HepG2 (cell line): ENCODE data around the gene PISD. TPM values are rescaled to one million over a fixed set of nuclear protein-coding genes. Genes with fewer than 3 reads are reported as not detected.

Experiments used
- ATM ChIP-seq: fragments of 450-650 bp; IDR thresholded peaks from 2 replicates; pipeline ENCODE4 v1.7.1; 2017; ENCODE audit warnings: mild to moderate bottlenecking, borderline replicate concordance
- CCDC6 ChIP-seq: sonication (generic); formaldehyde crosslinking; IDR thresholded peaks from 2 replicates; pipeline ENCODE4 v1.8.1; 2022; ENCODE audit warnings: mild to moderate bottlenecking, missing genetic modification reagents, moderate library complexity
- EED ChIP-seq: sonication (generic); formaldehyde crosslinking; IDR thresholded peaks from 2 replicates; pipeline ENCODE4 v1.5.0; 2020; ENCODE audit warnings: mild to moderate bottlenecking, missing genetic modification reagents
- JDP2 ChIP-seq: sonication (generic); formaldehyde crosslinking; IDR thresholded peaks from 2 replicates; pipeline ENCODE4 v1.8.1; 2022; ENCODE audit warnings: missing genetic modification reagents, borderline replicate concordance
- MED13 ChIP-seq: sonication (generic); formaldehyde crosslinking; IDR thresholded peaks from 2 replicates; pipeline ENCODE4 v1.5.0; 2020; ENCODE audit warnings: missing genetic modification reagents
- NCOA2 ChIP-seq: sonication (generic); formaldehyde crosslinking; IDR thresholded peaks from 2 replicates; pipeline ENCODE4 v1.8.0; 2022; ENCODE audit warnings: inconsistent platforms
- NKX3-1 ChIP-seq: sonication (generic); formaldehyde crosslinking; IDR thresholded peaks from 2 replicates; pipeline ENCODE4 v1.5.0; 2020; ENCODE audit warnings: missing genetic modification reagents
- NR1H2 ChIP-seq: sonication (generic); formaldehyde crosslinking; IDR thresholded peaks from 2 replicates; pipeline ENCODE4 v1.8.1; 2022; ENCODE audit warnings: low read depth, missing genetic modification reagents, borderline replicate concordance
- RBM22 ChIP-seq: fragments of 200-400 bp; formaldehyde crosslinking; optimal IDR thresholded peaks from 2 replicates; pipeline ENCODE3; 2017; ENCODE audit warnings: mild to moderate bottlenecking, low read length, moderate library complexity
- RFX3 ChIP-seq: IDR thresholded peaks from 2 replicates; pipeline ENCODE4 v1.6.1; 2016; ENCODE audit warnings: missing biosample characterization, missing genetic modification reagents
- RNF2 ChIP-seq: fragments of 450-650 bp; conservative IDR thresholded peaks from 2 replicates; pipeline ENCODE4 v1.6.1; 2016; ENCODE audit warnings: low read depth
- SRY ChIP-seq: sonication (generic); formaldehyde crosslinking; IDR thresholded peaks from 2 replicates; pipeline ENCODE4 v1.8.0; 2022; ENCODE audit warnings: mild to moderate bottlenecking, missing genetic modification reagents
- U2AF2 ChIP-seq: fragments of 200-400 bp; formaldehyde crosslinking; IDR thresholded peaks from 2 replicates; pipeline ENCODE4 v1.6.1; 2017; ENCODE audit warnings: low read depth, mild to moderate bottlenecking, low read length
- ZNF136 ChIP-seq: sonication (generic); formaldehyde crosslinking; IDR thresholded peaks from 2 replicates; pipeline ENCODE4 v1.8.1; 2022; ENCODE audit warnings: low read depth, mild to moderate bottlenecking, moderate library complexity, missing genetic modification reagents
- ZNF205 ChIP-seq: IDR thresholded peaks from 2 replicates; pipeline ENCODE4 v1.6.1; 2018; ENCODE audit warnings: missing biosample characterization, missing genetic modification reagents
- ZNF441 ChIP-seq: sonication (generic); formaldehyde crosslinking; IDR thresholded peaks from 2 replicates; pipeline ENCODE4 v1.7.0; 2021; ENCODE audit warnings: missing genetic modification reagents, borderline replicate concordance
- ZNF547 ChIP-seq: sonication (generic); formaldehyde crosslinking; IDR thresholded peaks from 2 replicates; pipeline ENCODE4 v1.5.1; 2020; ENCODE audit warnings: mild to moderate bottlenecking, missing genetic modification reagents
- ZNF552 ChIP-seq: sonication (generic); formaldehyde crosslinking; IDR thresholded peaks from 2 replicates; pipeline ENCODE4 v1.9.0; 2022; ENCODE audit warnings: missing genetic modification reagents, mild to moderate bottlenecking, borderline replicate concordance
- ZNF674 ChIP-seq: sonication (generic); formaldehyde crosslinking; IDR thresholded peaks from 2 replicates; pipeline ENCODE4 v1.5.0; 2020; ENCODE audit warnings: low read depth, mild to moderate bottlenecking, missing genetic modification reagents
- ZNF777 ChIP-seq: sonication (generic); formaldehyde crosslinking; IDR thresholded peaks from 2 replicates; pipeline ENCODE4 v1.4.0; 2020; ENCODE audit warnings: missing genetic modification reagents
- ZSCAN29 ChIP-seq: sonication (generic); formaldehyde crosslinking; conservative IDR thresholded peaks from 2 replicates; pipeline ENCODE4 v1.4.0; 2020; ENCODE audit warnings: mild to moderate bottlenecking, missing genetic modification reagents
- polyA plus RNA-seq, 8 experiments: library from polyadenylated mRNA; depleted of rRNA in 3 of 8; stranded (reverse) in 7 of 8; unstranded in 1 of 8; fragments of >200 nt; fragmentation: Illumina TruSeq in 4 of 8; extraction: Trizol in 4 of 8; gene quantifications; 2 replicates each; pipeline versions ENCODE4 v1.2.1 to v1.2.3, GENCODE V29; 2011 to 2016; ENCODE audit warnings: low read depth in 4 of 8, missing spikeins in 1 of 8, mixed read lengths in 1 of 8; ENCODE audit not compliant: insufficient read depth in 1 of 8
- total RNA-seq, 5 experiments: library from RNA; depleted of rRNA; stranded (reverse); fragments of >200 nt; fragmentation: Illumina TruSeq; extraction: Trizol; gene quantifications; 2 replicates each; pipeline ENCODE4 v1.2.3, GENCODE V29; 2016; ENCODE audit warnings: low read depth in 1 of 5
- TF ChIP-seq, protein P1 (sequence below): sonication (generic); formaldehyde crosslinking; IDR thresholded peaks from 2 replicates; pipeline ENCODE4 v1.4.0; 2020; ENCODE audit warnings: mild to moderate bottlenecking, missing genetic modification reagents
- TF ChIP-seq, protein P2 (sequence below): IDR thresholded peaks from 2 replicates; pipeline ENCODE4 v1.6.1; 2018; ENCODE audit warnings: missing genetic modification reagents, mild to moderate bottlenecking, missing compliant biosample characterization
- TF ChIP-seq, protein P3 (sequence below): sonication (generic); formaldehyde crosslinking; IDR thresholded peaks from 2 replicates; pipeline ENCODE4 v1.5.0; 2020; ENCODE audit warnings: missing genetic modification reagents
- TF ChIP-seq, protein P4 (sequence below): sonication (generic); formaldehyde crosslinking; IDR thresholded peaks from 2 replicates; pipeline ENCODE4 v1.4.0; 2020; ENCODE audit warnings: mild to moderate bottlenecking, low read depth, missing genetic modification reagents

The PISD gene
- total and polyA plus RNA-seq, 2 of the 13 experiments (the other 11 are each of a cell fraction or from before 2014, with no cell fraction given): 30.1 to 47.7 TPM

DNA sequence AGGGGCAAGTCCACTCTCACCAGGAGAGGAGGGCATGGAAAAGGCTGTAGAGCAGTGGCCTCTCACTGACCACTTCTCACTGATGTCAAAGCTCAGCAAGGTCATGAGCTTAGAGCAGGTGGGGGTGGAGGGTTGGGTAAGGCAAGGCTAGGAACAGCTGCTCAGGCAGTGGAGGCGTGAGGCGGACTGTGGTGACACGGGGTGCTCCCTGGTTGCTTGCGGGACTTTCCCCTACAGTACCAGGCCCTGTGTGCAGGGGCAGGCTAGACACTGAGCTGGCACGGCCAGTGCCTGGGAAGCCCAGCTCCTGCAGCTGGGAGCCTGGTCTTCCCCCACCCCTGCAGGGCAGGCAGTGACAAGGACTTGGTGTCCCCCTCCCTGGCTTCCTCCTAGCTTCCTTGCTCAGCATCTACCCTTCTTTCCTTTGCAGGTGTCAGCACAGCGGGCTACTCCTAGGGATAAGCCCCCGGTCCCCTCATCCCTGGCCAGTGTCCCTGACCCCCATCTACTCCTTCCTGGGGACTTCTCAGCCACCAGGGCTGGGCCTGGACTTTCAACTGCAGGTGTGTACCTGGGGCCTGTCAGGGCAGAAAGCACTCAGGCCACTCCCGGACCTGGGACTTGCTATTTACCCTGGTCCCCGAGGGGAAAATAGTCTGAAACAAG lies 45.6 kb downstream of the PISD start (continued):
- TF ChIP-seq, protein P1, sequence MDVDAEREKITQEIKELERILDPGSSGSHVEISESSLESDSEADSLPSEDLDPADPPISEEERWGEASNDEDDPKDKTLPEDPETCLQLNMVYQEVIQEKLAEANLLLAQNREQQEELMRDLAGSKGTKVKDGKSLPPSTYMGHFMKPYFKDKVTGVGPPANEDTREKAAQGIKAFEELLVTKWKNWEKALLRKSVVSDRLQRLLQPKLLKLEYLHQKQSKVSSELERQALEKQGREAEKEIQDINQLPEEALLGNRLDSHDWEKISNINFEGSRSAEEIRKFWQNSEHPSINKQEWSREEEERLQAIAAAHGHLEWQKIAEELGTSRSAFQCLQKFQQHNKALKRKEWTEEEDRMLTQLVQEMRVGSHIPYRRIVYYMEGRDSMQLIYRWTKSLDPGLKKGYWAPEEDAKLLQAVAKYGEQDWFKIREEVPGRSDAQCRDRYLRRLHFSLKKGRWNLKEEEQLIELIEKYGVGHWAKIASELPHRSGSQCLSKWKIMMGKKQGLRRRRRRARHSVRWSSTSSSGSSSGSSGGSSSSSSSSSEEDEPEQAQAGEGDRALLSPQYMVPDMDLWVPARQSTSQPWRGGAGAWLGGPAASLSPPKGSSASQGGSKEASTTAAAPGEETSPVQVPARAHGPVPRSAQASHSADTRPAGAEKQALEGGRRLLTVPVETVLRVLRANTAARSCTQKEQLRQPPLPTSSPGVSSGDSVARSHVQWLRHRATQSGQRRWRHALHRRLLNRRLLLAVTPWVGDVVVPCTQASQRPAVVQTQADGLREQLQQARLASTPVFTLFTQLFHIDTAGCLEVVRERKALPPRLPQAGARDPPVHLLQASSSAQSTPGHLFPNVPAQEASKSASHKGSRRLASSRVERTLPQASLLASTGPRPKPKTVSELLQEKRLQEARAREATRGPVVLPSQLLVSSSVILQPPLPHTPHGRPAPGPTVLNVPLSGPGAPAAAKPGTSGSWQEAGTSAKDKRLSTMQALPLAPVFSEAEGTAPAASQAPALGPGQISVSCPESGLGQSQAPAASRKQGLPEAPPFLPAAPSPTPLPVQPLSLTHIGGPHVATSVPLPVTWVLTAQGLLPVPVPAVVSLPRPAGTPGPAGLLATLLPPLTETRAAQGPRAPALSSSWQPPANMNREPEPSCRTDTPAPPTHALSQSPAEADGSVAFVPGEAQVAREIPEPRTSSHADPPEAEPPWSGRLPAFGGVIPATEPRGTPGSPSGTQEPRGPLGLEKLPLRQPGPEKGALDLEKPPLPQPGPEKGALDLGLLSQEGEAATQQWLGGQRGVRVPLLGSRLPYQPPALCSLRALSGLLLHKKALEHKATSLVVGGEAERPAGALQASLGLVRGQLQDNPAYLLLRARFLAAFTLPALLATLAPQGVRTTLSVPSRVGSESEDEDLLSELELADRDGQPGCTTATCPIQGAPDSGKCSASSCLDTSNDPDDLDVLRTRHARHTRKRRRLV (CRISPR knock-in tag): no peak
- TF ChIP-seq EED: no peak
- TF ChIP-seq ZNF547 (CRISPR knock-in tag): 0 out of 2 replicates have a peak, but pooled peaks have one; percentile 38
- TF ChIP-seq, protein P2, sequence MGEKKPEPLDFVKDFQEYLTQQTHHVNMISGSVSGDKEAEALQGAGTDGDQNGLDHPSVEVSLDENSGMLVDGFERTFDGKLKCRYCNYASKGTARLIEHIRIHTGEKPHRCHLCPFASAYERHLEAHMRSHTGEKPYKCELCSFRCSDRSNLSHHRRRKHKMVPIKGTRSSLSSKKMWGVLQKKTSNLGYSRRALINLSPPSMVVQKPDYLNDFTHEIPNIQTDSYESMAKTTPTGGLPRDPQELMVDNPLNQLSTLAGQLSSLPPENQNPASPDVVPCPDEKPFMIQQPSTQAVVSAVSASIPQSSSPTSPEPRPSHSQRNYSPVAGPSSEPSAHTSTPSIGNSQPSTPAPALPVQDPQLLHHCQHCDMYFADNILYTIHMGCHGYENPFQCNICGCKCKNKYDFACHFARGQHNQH (CRISPR knock-in tag): no peak
- no peak for TF ChIP-seq ATM
- no peak for TF ChIP-seq U2AF2
- TF ChIP-seq CCDC6 (CRISPR knock-in tag): no peak
- no peak for TF ChIP-seq ZNF552 (CRISPR knock-in tag)
- TF ChIP-seq RBM22: peak; percentile 94
- TF ChIP-seq ZNF777 (CRISPR knock-in tag): no peak
- no peak for TF ChIP-seq NR1H2 (CRISPR knock-in tag)
- TF ChIP-seq MED13 (CRISPR knock-in tag): no peak
- no peak for TF ChIP-seq JDP2 (CRISPR knock-in tag)
- no peak for TF ChIP-seq ZSCAN29
- TF ChIP-seq ZNF674 (CRISPR knock-in tag): no peak
- TF ChIP-seq, protein P3, sequence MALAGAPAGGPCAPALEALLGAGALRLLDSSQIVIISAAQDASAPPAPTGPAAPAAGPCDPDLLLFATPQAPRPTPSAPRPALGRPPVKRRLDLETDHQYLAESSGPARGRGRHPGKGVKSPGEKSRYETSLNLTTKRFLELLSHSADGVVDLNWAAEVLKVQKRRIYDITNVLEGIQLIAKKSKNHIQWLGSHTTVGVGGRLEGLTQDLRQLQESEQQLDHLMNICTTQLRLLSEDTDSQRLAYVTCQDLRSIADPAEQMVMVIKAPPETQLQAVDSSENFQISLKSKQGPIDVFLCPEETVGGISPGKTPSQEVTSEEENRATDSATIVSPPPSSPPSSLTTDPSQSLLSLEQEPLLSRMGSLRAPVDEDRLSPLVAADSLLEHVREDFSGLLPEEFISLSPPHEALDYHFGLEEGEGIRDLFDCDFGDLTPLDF: no peak
- no peak for TF ChIP-seq RNF2
- peak; percentile 22; the same call in 1 of the 2 replicates for TF ChIP-seq SRY (CRISPR knock-in tag)
- no peak for TF ChIP-seq ZNF441 (CRISPR knock-in tag)
- no peak for TF ChIP-seq RFX3
- no peak for TF ChIP-seq NKX3-1 (CRISPR knock-in tag)
- TF ChIP-seq ZNF205 (CRISPR knock-in tag): no peak
- TF ChIP-seq, protein P4, sequence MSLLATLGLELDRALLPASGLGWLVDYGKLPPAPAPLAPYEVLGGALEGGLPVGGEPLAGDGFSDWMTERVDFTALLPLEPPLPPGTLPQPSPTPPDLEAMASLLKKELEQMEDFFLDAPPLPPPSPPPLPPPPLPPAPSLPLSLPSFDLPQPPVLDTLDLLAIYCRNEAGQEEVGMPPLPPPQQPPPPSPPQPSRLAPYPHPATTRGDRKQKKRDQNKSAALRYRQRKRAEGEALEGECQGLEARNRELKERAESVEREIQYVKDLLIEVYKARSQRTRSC (CRISPR knock-in tag): no peak
- TF ChIP-seq ZNF136 (CRISPR knock-in tag): no peak
- TF ChIP-seq NCOA2: no peak
